Stimulated activated CD8-positive, alpha-beta memory T cell treated with anti-CD3 and anti-CD28 coated beads, Interleukin-12 subunit alpha, Interleukin-12 subunit beta, amount 100 ng/mL, for 4 hours (primary cell): Measurements from ENCODE around the gene LAMTOR4.
"Not testable (repeated sequence)": the region's sequence is repeated elsewhere in the genome, so short reads cannot be mapped to it uniquely, and the experiment has no call there.

Experiments
- DNase-seq: peaks from one replicate; pipeline ENCODE4 v3.0.0-alpha.2; 2020; ENCODE audit warnings: low read depth

Gene LAMTOR4

GRCh38 chr7:100171087-100171681 lies 22.5 kb downstream of the LAMTOR4 start:
- DNase-seq: no peak

DNA sequence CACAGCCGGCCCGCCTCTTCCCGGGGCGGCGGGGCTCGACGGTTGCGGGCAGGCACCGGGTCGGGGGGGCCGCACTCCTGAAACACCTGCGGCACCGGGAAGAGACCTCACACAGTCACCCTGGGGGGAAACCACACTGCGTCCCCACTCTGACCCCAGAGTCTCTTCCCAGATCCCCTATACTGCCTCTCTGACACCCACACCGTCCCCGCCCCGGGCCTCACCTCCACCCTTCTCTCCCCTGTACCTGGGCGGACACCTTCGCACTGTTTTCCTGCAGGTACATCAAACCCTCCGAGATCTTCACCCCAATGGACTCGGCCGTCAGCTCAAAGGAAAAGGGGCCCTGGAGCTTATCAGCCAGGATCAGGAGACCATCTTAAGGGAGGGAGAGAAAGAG lies 23.1 kb downstream of the LAMTOR4 start:
- DNase-seq: no peak

DNA sequence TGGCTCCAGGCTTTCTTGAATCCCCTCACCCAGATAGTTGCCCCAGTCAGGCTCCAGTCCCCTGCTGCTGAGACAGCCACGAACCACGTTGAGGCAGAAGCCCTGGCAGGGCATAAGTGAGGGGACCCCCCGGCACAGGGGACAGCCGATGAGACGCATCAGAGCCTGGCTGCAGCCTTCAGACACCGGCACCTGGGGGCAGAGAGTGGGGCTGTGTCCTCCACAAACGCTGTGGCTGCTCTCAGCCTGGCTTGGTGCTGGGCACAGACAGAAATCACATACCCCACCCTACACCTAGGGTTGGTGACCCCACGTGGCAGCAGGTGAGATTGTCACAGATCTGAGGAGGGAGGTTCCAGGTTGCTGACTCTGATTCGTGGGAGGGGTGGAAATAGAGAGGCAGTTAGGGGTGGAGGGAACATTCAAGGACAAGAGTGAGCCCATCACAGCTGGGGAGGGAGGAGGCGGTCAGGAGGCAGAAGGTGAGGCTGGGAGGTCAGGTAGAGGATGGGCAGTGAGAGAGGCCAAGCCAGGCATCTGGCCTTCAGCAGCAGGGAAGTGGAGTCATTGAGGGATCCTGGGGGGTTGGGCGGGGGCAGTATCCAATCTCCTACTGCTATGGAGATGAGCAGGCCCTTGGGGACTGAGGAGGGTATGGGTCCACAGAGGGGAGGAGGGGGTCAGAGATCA lies 25.2 kb downstream of the LAMTOR4 start:
- no peak for DNase-seq

- no peak for DNase-seq
Observed at GRCh38 chr7:100174582-100174981, 25.9 kb downstream of the LAMTOR4 start.

DNA sequence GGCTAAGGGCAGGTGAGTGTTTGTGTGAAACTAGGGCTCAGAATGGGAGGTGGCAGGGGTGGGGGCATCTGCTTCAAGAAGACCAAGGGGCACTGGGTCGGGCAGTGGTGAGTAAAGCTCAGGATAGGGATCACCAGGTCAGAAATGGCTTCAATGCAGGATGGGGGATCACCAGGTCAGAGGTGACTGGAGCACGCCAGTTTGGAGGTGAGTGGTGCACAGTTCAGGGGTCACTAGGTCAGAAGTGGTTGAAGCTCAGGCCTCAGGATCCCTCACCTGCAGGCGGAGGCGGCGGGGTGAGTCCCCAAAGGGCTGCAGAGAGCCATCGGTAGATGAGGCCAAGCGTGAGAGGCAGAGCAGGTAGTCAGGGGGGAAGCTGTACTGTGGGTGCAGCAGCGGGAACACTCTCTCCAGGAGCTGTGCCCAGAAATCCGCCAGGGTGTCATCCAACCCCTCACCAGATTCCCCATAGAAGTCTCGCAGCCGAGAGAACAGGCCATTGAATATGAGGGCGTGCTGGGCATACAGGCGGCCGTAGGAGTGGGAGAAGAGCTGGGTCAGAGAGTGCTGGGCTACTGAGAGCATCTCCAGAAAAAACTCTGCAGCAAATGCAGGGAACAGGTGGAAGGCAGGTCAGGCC lies 26.7 kb downstream of the LAMTOR4 start:
- no peak for DNase-seq

DNA sequence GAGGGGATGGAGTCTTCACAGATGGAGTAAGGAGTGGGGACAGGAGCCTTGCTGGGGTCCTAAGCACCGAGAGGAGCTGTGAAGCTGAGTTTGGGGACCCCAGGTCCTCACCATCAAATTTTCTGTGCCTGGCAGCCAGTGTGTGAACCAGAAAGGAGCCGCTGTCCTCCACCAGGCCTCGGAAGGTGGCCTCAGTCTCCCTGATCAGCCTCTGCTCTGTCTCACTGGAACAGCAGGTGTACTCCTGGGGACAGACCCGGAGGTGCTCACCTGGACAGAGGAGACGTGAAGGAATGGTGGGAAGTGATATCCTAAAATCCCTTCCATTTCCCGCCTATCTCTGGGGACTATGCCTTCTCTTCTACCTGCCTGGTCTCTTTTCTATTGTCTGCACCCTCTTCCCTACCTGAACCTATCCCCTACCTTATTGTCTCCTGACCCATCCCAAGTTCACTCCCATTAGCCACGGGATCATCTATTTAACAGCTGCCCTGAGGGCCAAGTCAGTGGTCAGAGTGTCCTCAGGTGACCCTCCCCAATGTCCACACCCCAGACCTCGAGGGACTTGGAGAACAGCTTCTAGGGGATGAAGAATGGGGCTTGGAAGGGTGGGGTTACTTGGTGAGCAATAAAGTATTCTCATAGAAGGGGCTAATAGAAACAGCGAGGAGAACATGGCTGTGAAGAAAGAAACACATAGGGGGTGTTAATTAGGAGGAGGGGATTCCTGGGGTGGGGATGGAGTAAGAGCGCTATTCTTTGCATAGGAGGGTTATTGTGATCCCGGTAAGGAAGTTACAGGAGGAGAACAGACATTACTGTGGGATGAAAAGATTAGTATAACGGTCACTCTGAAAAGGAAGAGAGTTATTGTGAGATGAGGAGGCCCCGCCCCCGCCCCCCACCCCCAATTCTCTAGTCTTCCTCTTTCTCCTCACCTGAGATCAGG lies 27.7 kb downstream of the LAMTOR4 start:
- no peak for DNase-seq

- DNase-seq: peak; percentile 94
Observed at GRCh38 chr7:100177045-100178001, 28.6 kb downstream of the LAMTOR4 start, which contains the start of the genes GPC2 and STAG3. TSS of gene GPC2 (minus strand) at chr7:100177381. CDS start at chr7:100177199, 182 bp downstream. TSS of gene STAG3 (plus strand) at chr7:100177918. CDS start at chr7:100180557, 2,639 bp downstream.

DNA sequence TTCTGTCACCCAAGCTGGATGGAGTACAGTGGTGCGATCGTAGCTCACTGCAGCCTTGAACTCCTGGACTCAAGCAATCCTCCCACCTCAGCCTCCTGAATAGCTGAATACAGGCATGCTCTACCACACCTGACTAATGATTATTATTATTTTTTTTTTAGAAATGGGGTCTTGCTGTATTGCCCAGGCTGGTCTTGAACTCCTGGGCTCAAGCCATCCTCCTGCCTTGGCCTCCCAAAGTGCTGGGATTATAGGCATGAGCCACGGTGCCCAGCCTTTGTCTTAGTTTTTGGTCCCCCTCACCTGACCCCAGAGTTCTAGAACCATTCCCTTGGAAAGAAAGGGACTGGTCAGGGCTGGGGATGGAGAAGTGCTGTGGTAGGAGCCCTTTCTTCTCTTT lies 31.4 kb downstream of the LAMTOR4 start:
- not testable (repeated sequence) for DNase-seq

GRCh38 chr7:100182616-100183015 lies 33.9 kb downstream of the LAMTOR4 start:
- DNase-seq: not testable (repeated sequence)

DNA sequence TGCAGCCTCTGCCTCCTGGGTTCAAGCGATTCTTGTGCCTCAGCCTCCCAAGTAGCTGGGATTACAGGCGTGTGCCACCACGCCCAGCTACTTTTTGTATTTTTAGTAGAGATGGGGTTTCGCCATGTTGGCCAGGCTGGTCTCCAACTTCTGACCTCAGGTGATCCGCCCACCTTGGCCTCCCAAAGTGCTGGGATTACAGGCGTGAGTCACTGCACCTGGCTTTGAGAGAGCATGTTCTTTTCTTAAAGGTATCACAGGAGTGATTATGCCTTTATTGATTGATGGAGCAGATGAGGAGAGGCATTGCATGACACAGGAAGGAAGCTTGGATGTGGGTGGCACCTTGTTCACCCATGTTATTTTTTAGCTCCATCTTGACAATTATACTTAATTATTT lies 34.4 kb downstream of the LAMTOR4 start:
- DNase-seq: not testable (repeated sequence)

- no peak for DNase-seq
Observed at GRCh38 chr7:100185726-100186125, 37.0 kb downstream of the LAMTOR4 start.

DNA sequence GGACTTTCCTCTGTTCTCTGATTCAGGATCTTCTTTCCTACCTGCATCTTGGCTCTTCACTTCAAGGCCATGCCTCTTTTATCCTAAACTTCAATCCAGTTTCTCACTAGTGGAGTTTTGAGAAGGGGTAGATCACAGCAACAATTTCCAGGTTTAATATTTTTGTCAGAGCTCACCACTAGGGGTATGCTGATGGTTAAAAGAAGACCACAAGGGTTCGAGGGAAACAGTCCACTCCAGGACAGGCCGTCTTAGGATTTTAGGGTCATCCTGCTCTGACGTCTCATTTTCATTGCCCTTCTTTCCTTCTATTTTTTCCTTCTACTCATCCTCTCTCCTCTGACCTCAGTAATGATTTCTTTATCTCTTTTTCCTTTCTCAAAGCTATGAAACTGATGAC lies 40.3 kb downstream of the LAMTOR4 start:
- DNase-seq: no peak

DNA sequence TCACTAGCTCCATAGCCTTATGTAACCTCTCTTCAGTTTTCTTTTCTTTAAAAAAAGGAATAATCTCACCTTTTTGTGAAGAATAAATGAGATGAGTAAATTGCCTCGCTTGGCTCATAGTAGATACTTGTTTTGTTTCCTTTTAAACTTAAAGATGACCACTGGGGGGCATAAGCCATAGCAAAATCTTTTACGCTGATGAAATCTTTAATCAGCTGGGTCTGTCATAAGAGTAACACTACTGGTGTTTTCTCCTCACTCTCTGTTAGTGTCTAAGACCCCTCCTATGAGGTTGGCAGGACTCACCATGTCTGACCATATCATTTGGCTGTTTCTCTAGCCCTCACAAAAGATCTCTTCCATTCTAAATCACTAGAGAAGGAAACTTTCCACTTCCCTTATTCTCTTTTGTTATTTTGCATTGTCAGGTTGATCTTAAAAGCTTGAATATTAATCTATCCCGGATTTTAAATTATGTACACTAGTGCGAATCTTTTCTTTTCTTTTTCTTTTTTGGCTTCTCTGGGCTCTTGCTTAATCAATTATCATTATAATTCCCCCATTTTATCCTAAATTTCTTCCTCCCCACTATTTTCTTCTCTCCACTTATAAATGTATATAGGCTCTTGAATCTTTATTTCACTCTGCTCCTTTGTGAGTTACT lies 41.5 kb downstream of the LAMTOR4 start:
- DNase-seq: no peak

DNA sequence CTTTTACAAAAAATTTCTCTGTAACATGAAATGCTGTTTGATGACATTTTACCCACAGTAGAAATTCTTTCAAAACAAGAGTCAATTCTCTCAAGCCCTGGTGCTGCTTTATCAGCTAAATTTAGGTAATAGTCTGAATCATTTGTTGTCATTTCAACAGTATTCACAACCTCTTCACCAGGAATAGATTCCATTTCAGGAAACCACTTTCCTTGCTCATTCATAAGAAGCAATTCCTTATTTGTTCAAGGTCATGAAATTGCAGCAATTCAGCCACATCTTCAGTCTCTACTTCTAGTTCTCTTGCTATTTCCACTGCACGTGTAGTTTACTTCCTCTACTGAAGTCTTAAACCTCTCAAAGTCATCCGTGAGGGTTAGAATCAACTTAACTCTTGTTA lies 43.1 kb downstream of the LAMTOR4 start:
- DNase-seq: no peak

- not testable (repeated sequence) for DNase-seq
Observed at GRCh38 chr7:100192281-100192862, 43.7 kb downstream of the LAMTOR4 start.

DNA sequence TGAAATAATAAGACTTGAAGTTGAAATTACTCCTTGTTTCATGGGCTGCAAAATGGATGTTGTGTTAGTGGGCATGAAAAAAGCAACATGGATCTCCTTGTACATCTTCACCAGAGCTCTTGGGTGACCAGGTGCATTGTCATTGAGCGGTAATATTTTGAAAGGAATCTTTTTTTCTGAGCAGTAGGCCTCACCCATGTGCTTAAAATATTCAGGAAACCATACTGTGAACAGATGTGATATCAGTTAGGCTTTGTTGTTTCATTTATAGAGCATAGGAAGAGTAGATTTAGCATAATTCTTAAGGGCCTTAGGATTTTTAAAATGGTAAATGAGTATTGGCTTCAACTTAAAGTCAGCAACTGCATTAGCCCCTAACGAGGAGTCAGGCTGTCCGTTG lies 44.3 kb downstream of the LAMTOR4 start:
- no peak for DNase-seq

GRCh38 chr7:100195222-100195621 lies 46.5 kb downstream of the LAMTOR4 start:
- no peak for DNase-seq

- DNase-seq: not testable (repeated sequence)
Observed at GRCh38 chr7:100195901-100196322, 47.2 kb downstream of the LAMTOR4 start.

DNA sequence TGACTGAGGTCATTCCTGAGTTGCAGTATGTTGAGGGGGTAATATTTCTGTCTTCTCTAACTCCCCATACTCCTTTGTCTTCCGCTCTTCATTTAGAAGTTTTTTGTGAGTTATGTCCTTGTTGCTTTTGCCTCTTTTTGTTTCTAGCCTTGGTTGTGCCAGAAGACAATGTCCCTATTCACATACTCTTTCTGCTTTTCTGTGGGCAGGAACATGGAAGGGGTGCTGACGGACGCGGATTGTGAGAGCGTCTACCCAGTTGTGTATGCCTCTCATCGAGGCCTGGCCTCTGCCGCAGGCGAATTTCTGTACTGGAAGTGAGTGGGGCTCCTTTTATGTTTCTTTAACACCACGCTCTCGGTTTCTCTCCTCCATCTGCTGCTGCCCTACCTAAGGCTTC lies 49.5 kb downstream of the LAMTOR4 start:
- no peak for DNase-seq

- no peak for DNase-seq
Observed at GRCh38 chr7:100200693-100201092, 52.0 kb downstream of the LAMTOR4 start.
